ENCODE results near the gene PRRG3. TPM values are rescaled to one million over a fixed set of nuclear protein-coding genes. Genes with fewer than 3 reads are reported as not detected.

PRRG3 gene
- total and polyA plus RNA-seq, 2 donors (not counting 3 experiments of a cell fraction or from before 2014, with no cell fraction given), result not detected

DNA sequence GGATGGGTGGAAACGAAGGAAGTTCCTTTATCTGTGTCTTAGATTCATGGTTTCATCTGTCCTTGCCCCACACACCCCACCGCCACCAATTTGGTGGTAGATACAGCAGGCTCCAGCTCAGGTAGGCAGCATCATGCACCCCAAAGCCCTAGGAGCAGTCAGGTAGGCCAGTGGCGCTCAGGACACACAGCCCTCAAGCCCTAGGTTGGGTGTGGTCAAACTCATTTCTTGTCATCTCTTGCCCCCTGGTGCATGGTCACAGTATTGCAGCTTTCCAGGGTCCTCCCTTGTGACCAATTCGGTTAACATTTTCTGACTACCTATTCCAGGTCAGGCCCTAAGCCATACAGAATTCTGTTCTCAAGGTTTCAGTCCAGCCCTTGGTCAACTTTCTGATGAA lies 14.5 kb upstream of the PRRG3 start:
- Histone ChIP-seq H4K20me1 (replicated peaks; ENCODE audit: control insufficient read depth, extremely low read depth, insufficient read depth, low read length) (no peaks in the 10 kb centered on the region), H3K4me1 (ENCODE audit: control insufficient read depth, extremely low read depth, insufficient read depth, low read length) (no peaks in the 10 kb centered on the region), H3K9me1 (replicated peaks; ENCODE audit: control insufficient read depth, extremely low read depth, insufficient read depth, low read length) (no peaks in the 10 kb centered on the region), H3K9ac (replicated peaks; ENCODE audit: extremely low read depth, insufficient read depth, low read length) (no peak overlapping the region), H3K4me3 (replicated peaks in 1 of 3; ENCODE audit: insufficient read depth in 1 of 3, low read depth in 1 of 3, low read length in 3 of 3) (no peak overlapping the region), H3K4me2 (ENCODE audit: insufficient read depth, low read length) (no peak overlapping the region), H3K27ac (ENCODE audit: insufficient read depth, low read depth, low read length) (no peak overlapping the region), H2AFZ (ENCODE audit: low read depth, low read length) (no peak overlapping the region), H3K79me2 (ENCODE audit: control insufficient read depth, insufficient read depth, low read length) (no peaks in the 10 kb centered on the region), H3K27me3 (ENCODE audit: control insufficient read depth in 2 of 2, insufficient read depth in 2 of 2, low read length in 2 of 2) (no peaks in the 10 kb centered on the region), H3K36me3 (ENCODE audit: control insufficient read depth in 2 of 2, extremely low read depth in 1 of 2, insufficient read depth in 2 of 2, low read length in 2 of 2) (no peaks in the 10 kb centered on the region), H3K9me3 (replicated peaks; ENCODE audit: control insufficient read depth, insufficient read depth, low read length) (no peaks in the 10 kb centered on the region)
- ChIA-PET CTCF (interaction anchor here (0.9 to 1.6 kb wide), 2 partner anchors 529 to 533 kb away, joined by 3 to 6 read pairs; no protein-coding TSS in a partner anchor), POLR2A (no interaction called here)
- DNase-seq (ENCODE audit: low read depth, low spot score), result peak; percentile 6
- dilution Hi-C loops (cut with MboI; ENCODE audit: extremely low pct_ligation_motif_present, low sequenced_read_pairs), result no loop called here
- BruUV-seq (replicated peaks), result no TSS peak
- intact Hi-C loops (cut with micrococcal nuclease), result no loop called here
- peak; percentile 72 for FAIRE-seq
- TF ChIP-seq POLR2A (IDR thresholded peaks at IDR 0.05; ENCODE audit: low read depth, low read length) (no peak), JUN (IDR thresholded peaks at IDR 0.05; ENCODE audit: borderline replicate concordance, insufficient read depth, insufficient read length, low read depth) (no peak), FOS (IDR thresholded peaks at IDR 0.05; ENCODE audit: borderline replicate concordance, insufficient read depth, low read length) (no peak), POLR2AphosphoS5 (IDR thresholded peaks at IDR 0.05; ENCODE audit: insufficient read depth, low read depth, low read length) (no peak), EZH2 (IDR thresholded peaks at IDR 0.05; ENCODE audit: borderline replicate concordance, low read depth, low read length, severe bottlenecking) (no peak), CTCF (IDR thresholded peaks at IDR 0.05; ENCODE audit: extremely low read depth in 1 of 2, insufficient read depth in 1 of 2, low read depth in 1 of 2, low read length in 2 of 2) (peak; percentile 24 to 44), GATA2 (IDR thresholded peaks at IDR 0.05; ENCODE audit: insufficient read depth, insufficient read length, low read depth, low read length) (no peak)
